HuH-7.5 (cell line): ENCODE results near the gene SULT1B1.

ENCODE experiments used
- DNase-seq: peaks from one replicate; pipeline ENCODE4 v3.0.0; 2011; ENCODE audit warnings: low spot score

The SULT1B1 gene

DNA sequence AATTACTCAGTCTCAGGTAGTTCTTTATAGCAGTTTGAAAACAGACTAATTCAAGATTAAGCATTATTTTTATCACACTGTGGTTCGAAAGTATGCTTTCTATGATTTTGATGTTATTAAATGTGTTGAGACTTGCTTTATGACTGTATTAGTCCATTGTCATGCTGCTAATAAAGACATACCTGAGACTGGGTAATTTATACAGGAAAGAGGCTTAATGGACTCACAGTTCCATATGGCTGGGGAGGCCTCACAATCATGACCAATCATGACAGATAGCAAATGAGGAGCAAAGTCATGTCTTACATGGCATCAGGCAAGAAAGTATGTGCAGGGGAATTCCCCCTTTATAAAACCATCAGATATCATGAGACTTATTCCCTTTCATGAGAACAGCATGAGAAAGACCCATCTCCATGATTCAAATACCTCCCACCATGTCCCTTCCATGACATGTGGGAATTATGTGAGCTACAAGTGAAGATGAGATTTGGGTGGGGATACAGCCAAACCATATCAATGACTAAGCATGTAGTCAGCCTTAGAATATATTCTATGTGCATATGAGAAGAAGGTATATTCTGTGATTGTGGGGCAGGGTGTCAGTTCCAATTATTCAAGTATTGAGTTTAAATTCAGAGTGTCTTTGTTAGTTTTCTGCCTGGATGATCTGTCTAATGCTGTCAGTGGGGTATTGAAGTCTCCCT lies 62.7 kb downstream of the SULT1B1 start:
- DNase-seq, result no peak

DNA sequence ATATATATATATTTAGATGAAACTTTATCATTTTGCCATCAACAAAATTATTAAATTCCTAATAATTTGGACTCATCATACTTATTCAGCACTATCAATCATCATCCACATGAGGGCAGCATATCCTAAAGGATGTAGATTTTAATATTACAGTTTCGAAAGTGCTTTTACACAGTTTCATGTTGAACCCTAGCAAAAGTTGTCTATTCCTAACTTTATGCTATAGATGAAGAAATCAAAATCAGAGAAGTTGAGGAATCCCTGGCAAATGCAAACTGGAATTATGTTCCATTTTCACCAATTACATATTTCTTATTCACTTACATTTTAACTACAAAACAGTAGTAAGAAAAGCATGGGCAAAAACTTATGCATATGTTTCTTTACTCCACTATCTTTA lies 70.8 kb downstream of the SULT1B1 start:
- no peak for DNase-seq

DNA sequence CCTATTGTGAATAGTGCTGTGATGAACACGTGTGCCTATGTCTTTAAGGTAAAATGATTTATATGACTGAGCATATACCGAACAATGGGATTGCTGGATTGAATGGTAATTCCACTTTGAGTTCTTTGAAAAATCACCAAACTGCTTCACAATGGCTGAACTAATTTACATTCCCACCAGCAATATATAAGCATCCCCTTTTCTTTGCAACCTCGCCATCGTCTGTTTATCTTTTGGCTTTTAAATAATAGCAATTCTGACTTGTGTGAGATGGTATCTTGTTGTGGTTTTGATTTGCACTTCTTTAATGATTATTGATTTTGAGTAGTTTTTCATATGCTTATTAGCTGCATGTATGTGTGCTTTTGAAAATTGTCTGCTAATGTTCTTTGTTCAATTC lies 75.6 kb downstream of the SULT1B1 start:
- no peak for DNase-seq
